Loucy (cell line): ENCODE results near the gene S1PR2.
"Not testable (repeated sequence)": the region's sequence is repeated elsewhere in the genome, so short reads cannot be mapped to it uniquely, and the experiment has no call there.

Experiments used
- H2AFZ ChIP-seq: fragments of 200-600 bp; sonication (generic); 2 replicates; pipeline ENCODE4 v1.6.0; 2016; ENCODE audit warnings: antibody characterized with exemption, mild to moderate bottlenecking, low read length, moderate library complexity
- H3F3A ChIP-seq: fragments of 200-600 bp; 2 replicates; pipeline ENCODE4 v1.6.0; 2016; ENCODE audit warnings: antibody characterized with exemption, low read depth, mild to moderate bottlenecking
- H3K27me3 ChIP-seq: fragments of 200-600 bp; sonication (generic); 2 replicates; pipeline ENCODE4 v1.6.1; 2014; ENCODE audit warnings: low read length, mild to moderate bottlenecking; ENCODE audit not compliant: insufficient read depth, poor library complexity, severe bottlenecking
- H3K36me3 ChIP-seq: fragments of 200-600 bp; sonication (generic); 2 replicates; pipeline ENCODE4 v1.6.1; 2016; ENCODE audit warnings: low read length; ENCODE audit not compliant: insufficient read depth
- H3K4me1 ChIP-seq: fragments of 200-600 bp; sonication (generic); 2 replicates; pipeline ENCODE4 v1.5.1; 2014; ENCODE audit warnings: low read length, mild to moderate bottlenecking; ENCODE audit not compliant: insufficient read depth, poor library complexity, severe bottlenecking
- H3K4me2 ChIP-seq: fragments of 200-600 bp; sonication (generic); 2 replicates; pipeline ENCODE4 v1.6.0; 2014; ENCODE audit warnings: antibody characterized with exemption, low read length, low read depth, mild to moderate bottlenecking; ENCODE audit not compliant: poor library complexity, severe bottlenecking
- H3K4me3 ChIP-seq: fragments of 200-600 bp; sonication (generic); 2 replicates; pipeline ENCODE4 v1.5.1; 2014; ENCODE audit warnings: low read length, mild to moderate bottlenecking, mixed read lengths; ENCODE audit not compliant: poor library complexity, severe bottlenecking
- H3K79me2 ChIP-seq: fragments of 200-600 bp; sonication (generic); 2 replicates; pipeline ENCODE4 v1.6.1; 2014; ENCODE audit warnings: low read length; ENCODE audit not compliant: insufficient read depth
- H3K9ac ChIP-seq: fragments of 200-600 bp; sonication (generic); 2 replicates; pipeline ENCODE4 v1.6.0; 2014; ENCODE audit warnings: mild to moderate bottlenecking, low read depth, low read length, moderate library complexity; ENCODE audit not compliant: poor library complexity, severe bottlenecking
- H3K9me2 ChIP-seq: fragments of 200-600 bp; sonication (generic); replicated peaks from 2 replicates; pipeline ENCODE4 v1.6.1; 2016; ENCODE audit warnings: low read depth, low read length, mixed read lengths
- H3K9me3 ChIP-seq: fragments of 200-600 bp; sonication (generic); 2 replicates; pipeline ENCODE4 v1.6.1; 2014; ENCODE audit warnings: mild to moderate bottlenecking, antibody characterized with exemption, low read length, low read depth; ENCODE audit not compliant: insufficient read depth
- H4K20me1 ChIP-seq: fragments of 200-600 bp; sonication (generic); 2 replicates; pipeline ENCODE4 v1.6.0; 2014; ENCODE audit warnings: antibody characterized with exemption, low read length, mild to moderate bottlenecking; ENCODE audit not compliant: insufficient read depth, poor library complexity, severe bottlenecking
- CTCF ChIP-seq: fragments of 200-600 bp; sonication (generic); conservative IDR thresholded peaks from 2 replicates; pipeline ENCODE4 v1.5.1; 2014; ENCODE audit warnings: mild to moderate bottlenecking, antibody characterized with exemption, low read length
- EZH2phosphoT487 ChIP-seq: fragments of 200-600 bp; IDR thresholded peaks from 2 replicates; pipeline ENCODE4 v1.6.1; 2018; ENCODE audit warnings: antibody characterized with exemption, mild to moderate bottlenecking, moderate library complexity, borderline replicate concordance

Gene S1PR2

GRCh38 chr19:10238172-10238783 is 7.1 kb upstream of the S1PR2 start:
- Histone ChIP-seq H3K4me3 (no peak overlapping the region), H3K4me2 (no peak overlapping the region), H3K36me3 (no peaks in the 10 kb centered on the region), H3K9ac (no peak overlapping the region), H4K20me1 (no peaks in the 10 kb centered on the region), H3K9me2 (no peaks in the 10 kb centered on the region), H3F3A (no peaks in the 10 kb centered on the region; the same call in 1 of the 2 replicates), H3K79me2 (no peaks in the 10 kb centered on the region), H2AFZ (no peak overlapping the region), H3K9me3 (no peaks in the 10 kb centered on the region), H3K4me1 (peaks cover 14% of the 10 kb centered on the region), H3K27me3 (no peaks in the 10 kb centered on the region)
- TF ChIP-seq EZH2phosphoT487 = no peak
- TF ChIP-seq CTCF = no peak

- Histone ChIP-seq H3K4me1 (peaks cover 14% of the 10 kb centered on the region), H4K20me1 (no peaks in the 10 kb centered on the region), H3K79me2 (no peaks in the 10 kb centered on the region), H3K4me2 (no peak overlapping the region), H2AFZ (no peak overlapping the region), H3K9ac (no peak overlapping the region), H3K4me3 (no peak overlapping the region), H3K9me2 (no peaks in the 10 kb centered on the region), H3K9me3 (no peaks in the 10 kb centered on the region), H3F3A (no peaks in the 10 kb centered on the region; the same call in 1 of the 2 replicates), H3K36me3 (no peaks in the 10 kb centered on the region), H3K27me3 (no peaks in the 10 kb centered on the region)
- TF ChIP-seq CTCF (no peak), EZH2phosphoT487 (no peak)
Measured at GRCh38 chr19:10237702-10238101, 6.6 kb upstream of the S1PR2 start.

GRCh38 chr19:10235409-10235808 is 4.3 kb upstream of the S1PR2 start:
- H3K4me2 ChIP-seq = peak overlapping the region; percentile 83
- peak overlapping the region; percentile 75 for H3K4me3 ChIP-seq

GRCh38 chr19:10235003-10235402 is 3.9 kb upstream of the S1PR2 start:
- Histone ChIP-seq H3K36me3 (no peaks in the 10 kb centered on the region), H3K4me2 (no peak overlapping the region), H3K9me2 (no peaks in the 10 kb centered on the region), H3K4me1 (peaks cover 25% of the 10 kb centered on the region), H3K4me3 (no peak overlapping the region), H2AFZ (no peak overlapping the region), H3K9ac (no peak overlapping the region), H3F3A (no peaks in the 10 kb centered on the region; the same call in 1 of the 2 replicates), H3K9me3 (no peaks in the 10 kb centered on the region), H4K20me1 (no peaks in the 10 kb centered on the region), H3K79me2 (peaks cover 8% of the 10 kb centered on the region; the same call in 1 of the 2 replicates), H3K27me3 (no peaks in the 10 kb centered on the region)
- TF ChIP-seq EZH2phosphoT487 (no peak), CTCF (no peak)

More at GRCh38 chr19:10235409-10235808, 4.3 kb upstream of the S1PR2 start:
- H4K20me1 ChIP-seq, H3K9me2 ChIP-seq, H3K36me3 ChIP-seq, H3K79me2 ChIP-seq, H3F3A ChIP-seq, H3K27me3 ChIP-seq, H2AFZ ChIP-seq, H3K9me3 ChIP-seq: not testable (repeated sequence)
- Histone ChIP-seq H3K4me1 (peaks cover 21% of the 10 kb centered on the region), H3K9ac (peak overlapping the region; percentile 68)
